GM12865 (cell line): Measurements from ENCODE around the gene TCEA2.

Source experiments
- DNase-seq: peaks from one replicate; pipeline ENCODE4 v3.0.0; 2010; ENCODE audit warnings: low read depth
- H3K4me3 ChIP-seq: 2 replicates; pipeline ENCODE4 v1.5.1; 2011; ENCODE audit warnings: mild to moderate bottlenecking, low read depth, low read length, control low read depth
- TF ChIP-seq, protein P1 (sequence below): IDR thresholded peaks from 2 replicates; pipeline ENCODE4 v1.5.1; 2011; ENCODE audit warnings: low read length, control low read depth, low read depth, inconsistent platforms; ENCODE audit not compliant: insufficient read depth; ENCODE audit errors: missing control alignments

The TCEA2 gene

DNA sequence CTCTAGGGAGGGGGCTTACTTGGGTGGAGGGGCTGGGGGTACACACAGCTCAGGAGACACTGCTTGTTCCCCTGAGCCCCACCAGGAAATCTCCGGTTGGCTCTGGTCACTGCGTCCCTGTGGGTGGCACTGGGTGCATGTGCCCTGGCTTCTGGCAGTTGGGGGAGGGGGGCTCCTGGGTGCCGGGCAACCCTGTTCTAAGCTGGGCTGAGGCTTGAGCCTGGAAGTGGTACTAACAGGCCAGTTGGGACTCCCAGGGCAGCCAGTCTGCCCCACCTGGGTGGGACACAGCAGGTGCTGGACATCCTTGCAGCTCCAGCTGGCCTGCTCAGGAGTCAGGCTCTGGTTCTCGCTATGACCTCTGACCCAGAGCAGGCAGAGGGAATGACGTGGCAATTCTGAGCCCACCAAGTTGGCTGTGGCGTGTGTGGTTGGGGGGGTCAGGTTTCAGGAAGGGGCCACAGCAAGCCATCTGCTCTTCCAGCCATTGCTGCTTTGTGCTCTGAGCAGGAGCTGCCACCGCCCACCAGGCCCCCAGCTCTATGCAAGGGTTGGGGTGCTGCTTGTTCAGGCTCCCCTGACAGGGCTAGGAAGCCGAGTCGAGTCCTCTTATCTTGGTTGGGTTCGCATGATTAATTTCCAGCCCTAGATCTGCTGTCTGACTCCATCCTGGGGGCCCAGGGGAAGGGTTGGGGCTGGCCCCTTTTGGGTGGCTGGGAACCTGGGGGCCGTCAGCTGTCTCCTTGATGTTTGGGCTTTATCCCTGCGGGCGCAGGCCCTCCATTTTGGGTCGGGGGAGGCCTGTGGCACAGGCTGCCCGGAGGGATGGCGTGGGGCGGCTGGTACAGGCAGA lies 26.4 kb upstream of the TCEA2 start:
- peak overlapping the region; percentile 70 for H3K4me3 ChIP-seq
- TF ChIP-seq, protein P1, sequence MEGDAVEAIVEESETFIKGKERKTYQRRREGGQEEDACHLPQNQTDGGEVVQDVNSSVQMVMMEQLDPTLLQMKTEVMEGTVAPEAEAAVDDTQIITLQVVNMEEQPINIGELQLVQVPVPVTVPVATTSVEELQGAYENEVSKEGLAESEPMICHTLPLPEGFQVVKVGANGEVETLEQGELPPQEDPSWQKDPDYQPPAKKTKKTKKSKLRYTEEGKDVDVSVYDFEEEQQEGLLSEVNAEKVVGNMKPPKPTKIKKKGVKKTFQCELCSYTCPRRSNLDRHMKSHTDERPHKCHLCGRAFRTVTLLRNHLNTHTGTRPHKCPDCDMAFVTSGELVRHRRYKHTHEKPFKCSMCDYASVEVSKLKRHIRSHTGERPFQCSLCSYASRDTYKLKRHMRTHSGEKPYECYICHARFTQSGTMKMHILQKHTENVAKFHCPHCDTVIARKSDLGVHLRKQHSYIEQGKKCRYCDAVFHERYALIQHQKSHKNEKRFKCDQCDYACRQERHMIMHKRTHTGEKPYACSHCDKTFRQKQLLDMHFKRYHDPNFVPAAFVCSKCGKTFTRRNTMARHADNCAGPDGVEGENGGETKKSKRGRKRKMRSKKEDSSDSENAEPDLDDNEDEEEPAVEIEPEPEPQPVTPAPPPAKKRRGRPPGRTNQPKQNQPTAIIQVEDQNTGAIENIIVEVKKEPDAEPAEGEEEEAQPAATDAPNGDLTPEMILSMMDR = no peak
- DNase-seq = peak; percentile 56

DNA sequence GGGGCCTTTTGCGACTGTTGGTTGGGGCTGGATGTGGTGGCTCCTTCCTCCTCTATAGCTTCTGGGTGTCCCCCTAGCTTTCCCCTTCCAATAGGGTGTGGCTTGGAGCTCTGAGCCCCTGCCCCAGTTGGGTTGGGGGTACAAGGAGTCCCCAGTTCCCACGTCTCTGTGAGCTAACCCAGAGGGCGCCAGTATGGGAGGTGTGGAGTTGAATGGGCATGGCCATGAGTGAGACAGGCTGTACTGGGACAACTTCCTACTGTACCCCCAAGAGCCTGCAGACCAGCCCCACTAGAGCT lies 25.9 kb upstream of the TCEA2 start:
- TF ChIP-seq, protein P1 = no peak
- H3K4me3 ChIP-seq = peak overlapping the region; percentile 70
- no peak for DNase-seq

DNA sequence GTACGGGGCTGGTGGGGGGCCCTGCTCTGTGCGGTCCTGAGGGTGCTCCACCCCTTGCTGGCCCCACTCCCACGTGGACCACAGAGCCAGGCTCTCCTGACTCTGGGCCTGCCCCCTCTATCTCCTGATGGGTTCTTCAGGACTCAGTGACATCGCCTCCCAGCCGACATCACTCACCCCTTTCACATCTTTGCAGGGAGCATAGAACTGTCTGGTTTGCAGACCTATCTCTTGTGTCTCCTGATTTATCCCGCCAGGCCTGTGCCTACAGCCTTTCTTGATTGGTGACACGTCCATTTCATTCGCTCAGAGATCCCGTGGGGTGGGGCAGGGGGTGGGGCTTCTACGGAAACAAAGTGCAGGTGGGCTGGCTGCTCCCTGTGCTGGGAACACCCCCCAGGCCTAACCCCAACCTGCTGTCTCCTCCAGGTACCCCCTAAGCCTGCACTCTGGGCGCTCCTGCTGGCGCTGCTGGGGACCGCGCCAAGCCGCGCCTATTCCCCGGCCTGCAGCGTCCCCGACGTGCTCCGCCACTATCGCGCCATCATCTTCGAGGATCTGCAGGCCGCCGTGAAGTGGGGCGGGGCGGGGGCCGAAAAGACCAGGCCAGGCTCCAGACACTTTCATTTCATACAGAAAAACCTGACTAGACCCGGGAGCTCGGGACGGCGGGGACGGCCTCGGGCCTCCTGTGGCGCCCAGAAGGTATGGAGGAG lies 25.3 kb upstream of the TCEA2 start:
- H3K4me3 ChIP-seq = peak overlapping the region; percentile 70
- DNase-seq = peak; percentile 80
- TF ChIP-seq, protein P1 = no peak

DNA sequence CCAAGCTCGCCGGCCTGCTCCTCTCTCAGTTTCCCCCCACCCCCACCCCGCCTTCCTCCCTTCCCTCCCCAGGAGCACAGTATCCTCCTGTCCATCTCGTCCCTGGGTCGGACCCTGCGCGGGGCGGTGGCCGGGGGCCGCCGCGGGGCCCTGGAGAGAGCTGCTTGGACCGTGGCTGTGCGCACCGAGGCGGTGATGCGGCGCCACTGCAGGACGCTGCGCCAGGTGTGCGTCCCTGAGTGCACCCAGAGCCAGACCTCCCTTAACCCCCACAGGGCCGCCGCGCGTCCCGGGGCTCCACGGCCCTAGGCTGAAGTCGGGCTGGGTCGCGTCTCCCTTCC lies 24.8 kb upstream of the TCEA2 start:
- peak; percentile 77 for DNase-seq
- TF ChIP-seq, protein P1 = no peak
- peak overlapping the region; percentile 70 for H3K4me3 ChIP-seq

DNA sequence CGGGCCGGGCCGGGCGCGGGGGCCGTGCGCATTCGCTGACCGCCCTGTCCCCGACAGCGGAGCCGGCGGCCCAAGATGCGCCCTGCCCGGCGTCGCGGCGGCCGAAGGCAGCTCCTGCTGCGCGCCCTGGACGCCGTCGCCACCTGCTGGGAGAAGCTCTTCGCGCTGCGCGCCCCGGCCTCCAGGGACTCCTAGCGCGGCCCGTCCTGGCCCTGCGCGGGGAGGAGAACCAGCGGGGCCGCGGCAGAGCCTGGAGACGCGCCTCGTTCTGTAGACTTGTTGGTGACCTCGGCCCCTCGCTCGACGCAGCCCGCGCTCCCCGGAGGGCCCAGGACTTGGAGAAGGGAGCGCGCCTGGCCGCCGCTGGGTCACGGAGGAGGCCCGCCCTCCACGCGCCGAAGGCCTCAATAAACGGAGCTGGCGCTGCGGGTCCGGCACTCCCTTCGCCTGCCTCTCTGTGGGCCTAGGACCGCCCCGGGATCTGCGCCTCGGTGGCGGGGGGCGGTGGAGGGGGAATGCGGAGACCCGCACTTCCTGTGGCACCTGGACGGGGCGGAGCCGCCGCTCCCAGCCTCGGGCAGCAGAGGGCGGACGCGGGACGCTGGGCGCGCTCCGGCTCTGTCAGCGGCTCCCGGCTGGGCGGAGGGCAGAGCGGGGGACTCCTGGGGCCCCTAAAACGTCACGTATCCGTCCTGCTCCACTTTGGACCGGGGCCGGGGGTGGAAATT lies 24.3 kb upstream of the TCEA2 start:
- TF ChIP-seq, protein P1 = peak; percentile 85
- peak overlapping the region; percentile 70 for H3K4me3 ChIP-seq
- peak; percentile 90 for DNase-seq

DNA sequence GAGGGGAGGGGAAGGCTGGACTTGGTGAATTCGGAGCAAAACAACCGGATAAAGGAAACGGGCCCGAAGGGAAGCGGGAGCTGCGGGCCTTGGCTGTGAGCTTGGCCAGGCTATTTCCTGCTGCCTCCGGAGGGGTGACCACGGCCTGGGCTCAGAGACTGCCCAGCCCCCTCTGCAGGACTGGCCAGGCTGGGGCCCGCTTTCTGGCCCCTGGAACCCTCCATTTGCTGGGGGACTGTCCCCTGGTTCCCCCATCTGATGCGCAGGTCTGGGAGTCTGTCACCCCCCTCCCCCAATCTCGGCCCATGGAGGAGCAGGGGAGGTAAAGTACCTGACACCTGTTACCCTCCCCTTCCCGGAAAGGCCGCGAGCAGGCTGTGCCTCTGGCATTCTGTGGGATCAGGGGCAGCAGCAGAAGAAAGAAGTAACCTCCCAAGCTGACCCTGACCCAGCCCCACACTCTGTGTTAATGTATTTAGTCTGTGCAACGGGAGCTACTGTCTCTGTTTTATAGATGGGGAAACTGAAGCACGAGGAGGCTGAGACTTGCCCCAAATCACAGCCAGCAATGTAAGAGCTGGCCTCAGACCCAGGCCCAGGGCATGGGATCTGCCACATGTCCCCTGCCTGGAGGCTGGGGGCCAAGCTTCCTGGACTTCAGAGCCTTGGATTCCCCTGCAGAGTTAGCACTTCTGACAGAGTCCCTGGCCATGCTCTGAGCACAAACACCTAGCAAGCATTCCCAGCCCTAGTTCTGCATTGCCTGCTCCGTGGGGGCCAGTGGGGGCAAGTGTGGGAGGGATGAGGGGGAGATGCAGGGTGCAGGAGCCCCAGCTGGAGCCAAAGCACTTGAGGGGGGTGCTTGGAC lies 23.5 kb upstream of the TCEA2 start:
- H3K4me3 ChIP-seq = peak overlapping the region; percentile 70
- TF ChIP-seq, protein P1 = no peak
- DNase-seq = no peak
